Stimulated activated naive CD8-positive, alpha-beta T cell treated with anti-CD3 and anti-CD28 coated beads, Interleukin-15, Interleukin-2, amounts not matched to agents 100 ng/mL and 50 ng/mL, for 24 hours (primary cell): ENCODE results near the gene DKK3.

Experiments
- H3K27ac Mint-ChIP-seq: one replicate; pipeline ENCODE4 v1.8.0; 2021; ENCODE audit warnings: mild to moderate bottlenecking, mixed read lengths
- H3K27me3 Mint-ChIP-seq: one replicate; pipeline ENCODE4 v1.8.0; 2021; ENCODE audit warnings: mixed read lengths
- H3K36me3 Mint-ChIP-seq: one replicate; pipeline ENCODE4 v1.8.0; 2021; ENCODE audit warnings: low read depth, mixed read lengths
- H3K4me1 Mint-ChIP-seq: one replicate; pipeline ENCODE4 v1.8.0; 2021; ENCODE audit warnings: low read depth, mixed read lengths
- H3K4me3 Mint-ChIP-seq: one replicate; pipeline ENCODE4 v1.8.0; 2021; ENCODE audit warnings: mild to moderate bottlenecking, mixed read lengths
- H3K9me3 Mint-ChIP-seq: one replicate; pipeline ENCODE4 v1.8.0; 2021; ENCODE audit warnings: mixed read lengths

Gene DKK3

DNA sequence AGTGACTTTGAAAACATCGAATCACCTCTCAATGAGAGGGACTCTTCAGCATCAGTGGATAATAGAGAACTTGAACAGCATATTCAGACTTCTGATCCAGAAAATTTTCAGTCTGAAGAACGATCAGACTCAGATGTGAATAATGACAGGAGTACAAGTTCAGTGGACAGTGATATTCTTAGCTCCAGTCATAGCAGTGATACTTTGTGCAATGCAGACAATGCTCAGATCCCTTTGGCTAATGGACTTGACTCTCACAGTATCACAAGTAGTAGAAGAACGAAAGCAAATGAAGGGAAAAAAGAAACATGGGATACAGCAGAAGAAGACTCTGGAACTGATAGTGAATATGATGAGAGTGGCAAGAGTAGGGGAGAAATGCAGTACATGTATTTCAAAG lies 65.8 kb downstream of the DKK3 start:
- Mint-ChIP-seq H3K4me1 (no peaks in the 10 kb centered on the region), H3K27ac (no peak overlapping the region), H3K27me3 (no peaks in the 10 kb centered on the region), H3K4me3 (no peak overlapping the region), H3K36me3 (peaks cover 61% of the 10 kb centered on the region), H3K9me3 (no peaks in the 10 kb centered on the region)

DNA sequence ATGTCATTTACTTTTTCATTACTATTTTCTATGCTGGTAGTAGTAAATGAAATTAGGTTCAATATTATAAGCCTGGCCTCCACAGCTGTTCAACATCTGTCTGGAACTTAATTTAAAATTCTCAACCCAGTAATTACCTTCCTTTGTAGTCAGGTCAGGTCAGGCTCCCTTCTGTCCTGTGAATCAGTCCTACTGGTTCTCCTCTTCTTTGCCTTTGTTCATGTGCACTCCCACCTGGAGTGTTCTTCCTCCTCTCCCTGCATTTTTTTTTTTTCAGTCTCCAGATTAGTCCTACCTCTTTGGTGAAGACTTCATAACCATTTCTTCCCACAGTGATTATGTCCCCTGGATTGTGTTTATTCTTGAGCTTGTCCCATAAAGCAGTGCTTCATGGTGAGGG lies 67.9 kb downstream of the DKK3 start:
- H3K36me3 Mint-ChIP-seq, result peaks cover 60% of the 10 kb centered on the region
- H3K9me3 Mint-ChIP-seq, result no peaks in the 10 kb centered on the region
- H3K4me1 Mint-ChIP-seq, result no peaks in the 10 kb centered on the region
- no peaks in the 10 kb centered on the region for H3K27me3 Mint-ChIP-seq
- H3K27ac Mint-ChIP-seq, result peak overlapping the region; percentile 1
- no peak overlapping the region for H3K4me3 Mint-ChIP-seq

DNA sequence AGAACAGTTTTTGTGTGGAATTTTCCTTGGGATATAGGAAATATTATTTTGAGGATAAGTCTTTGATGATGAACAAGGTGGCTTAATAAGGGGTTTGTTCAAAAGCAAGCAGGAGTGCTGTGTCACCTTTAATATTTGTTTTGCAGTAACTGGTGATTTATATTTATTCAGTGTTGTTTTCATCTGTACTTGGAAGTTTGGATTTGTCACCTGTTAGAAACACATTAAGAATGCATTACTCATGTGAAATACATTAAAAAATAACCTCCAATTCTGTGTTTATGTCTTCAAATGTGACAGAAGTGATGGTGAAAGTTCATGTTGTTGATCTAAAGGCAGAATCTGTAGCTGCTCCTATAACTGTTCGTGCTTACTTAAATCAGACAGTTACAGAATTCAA lies 70.5 kb downstream of the DKK3 start:
- Mint-ChIP-seq H3K4me1 (no peaks in the 10 kb centered on the region), H3K36me3 (peaks cover 72% of the 10 kb centered on the region), H3K4me3 (no peak overlapping the region), H3K9me3 (no peaks in the 10 kb centered on the region), H3K27ac (no peak overlapping the region), H3K27me3 (no peaks in the 10 kb centered on the region)

DNA sequence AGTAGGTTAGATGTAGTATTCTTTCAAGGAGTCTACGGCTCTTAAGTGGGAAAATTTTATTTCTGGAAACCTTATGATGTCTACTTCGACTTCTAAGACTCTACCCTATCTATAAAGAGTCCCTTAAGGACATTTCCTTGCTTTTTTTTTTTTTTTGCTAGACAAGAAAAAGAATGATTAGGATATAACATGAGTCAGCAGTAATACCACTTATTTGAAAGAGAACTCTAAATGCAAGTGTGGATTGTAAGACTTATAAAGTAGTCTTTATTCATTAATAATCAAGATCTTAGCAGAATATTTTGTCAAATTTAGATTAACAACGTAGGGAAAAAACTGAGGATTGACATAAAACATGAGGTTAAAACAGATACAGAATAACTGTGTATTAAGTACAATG lies 71.0 kb downstream of the DKK3 start:
- Mint-ChIP-seq H3K9me3 (no peaks in the 10 kb centered on the region), H3K27me3 (no peaks in the 10 kb centered on the region), H3K4me3 (no peak overlapping the region), H3K36me3 (peaks cover 72% of the 10 kb centered on the region), H3K4me1 (no peaks in the 10 kb centered on the region), H3K27ac (no peak overlapping the region)

DNA sequence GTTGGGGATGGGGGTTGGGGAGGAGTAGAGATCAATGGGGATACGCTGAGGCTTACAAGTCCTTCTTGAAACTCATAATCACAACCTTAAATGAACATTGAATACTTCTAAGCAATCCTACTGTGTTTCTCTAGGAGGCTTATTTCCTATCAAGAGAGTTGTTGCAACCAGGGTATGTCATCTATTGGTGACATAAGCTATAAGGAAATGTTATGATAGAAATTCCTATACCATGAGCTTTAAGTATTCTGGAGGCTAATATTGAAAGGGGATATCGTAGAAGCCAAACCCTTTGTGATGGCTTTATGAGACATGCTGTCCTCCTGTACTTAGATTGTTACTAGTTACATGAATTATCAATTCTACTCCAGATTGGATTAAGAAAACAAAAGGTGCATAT lies 72.9 kb downstream of the DKK3 start:
- H3K4me3 Mint-ChIP-seq, result no peak overlapping the region
- no peaks in the 10 kb centered on the region for H3K9me3 Mint-ChIP-seq
- H3K27me3 Mint-ChIP-seq, result no peaks in the 10 kb centered on the region
- peaks cover 63% of the 10 kb centered on the region for H3K36me3 Mint-ChIP-seq
- no peak overlapping the region for H3K27ac Mint-ChIP-seq
- no peaks in the 10 kb centered on the region for H3K4me1 Mint-ChIP-seq

DNA sequence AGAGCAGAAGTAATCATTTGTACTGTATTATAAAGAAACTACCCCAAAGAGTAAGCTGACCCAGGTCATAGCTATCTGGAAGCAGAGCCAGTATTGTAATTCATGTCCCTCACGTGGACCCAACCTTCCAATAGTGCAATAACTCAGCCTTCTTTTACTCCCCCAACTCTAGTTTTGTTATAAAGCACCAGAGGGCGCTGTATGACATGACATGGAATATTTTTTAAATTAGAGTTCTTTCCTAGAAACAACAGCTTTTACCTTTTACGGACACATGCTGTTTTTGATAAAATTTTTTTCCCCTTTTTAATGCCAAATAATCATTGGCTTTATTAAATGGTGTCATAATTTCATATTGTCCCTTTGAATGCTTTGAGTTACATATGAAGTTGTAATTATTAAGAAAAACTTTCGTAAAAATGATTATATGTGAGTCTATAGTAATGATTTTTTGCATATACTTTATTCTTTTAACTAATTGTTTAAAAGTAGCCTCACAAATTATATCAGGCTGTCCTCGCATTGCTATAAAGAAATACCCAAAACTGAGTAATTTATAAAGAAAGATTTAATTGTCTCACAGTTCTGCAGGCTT lies 76.9 kb downstream of the DKK3 start:
- Mint-ChIP-seq H3K9me3 (no peaks in the 10 kb centered on the region), H3K4me1 (peaks cover 1% of the 10 kb centered on the region), H3K4me3 (no peak overlapping the region), H3K36me3 (peaks cover 57% of the 10 kb centered on the region), H3K27me3 (no peaks in the 10 kb centered on the region), H3K27ac (no peak overlapping the region)

DNA sequence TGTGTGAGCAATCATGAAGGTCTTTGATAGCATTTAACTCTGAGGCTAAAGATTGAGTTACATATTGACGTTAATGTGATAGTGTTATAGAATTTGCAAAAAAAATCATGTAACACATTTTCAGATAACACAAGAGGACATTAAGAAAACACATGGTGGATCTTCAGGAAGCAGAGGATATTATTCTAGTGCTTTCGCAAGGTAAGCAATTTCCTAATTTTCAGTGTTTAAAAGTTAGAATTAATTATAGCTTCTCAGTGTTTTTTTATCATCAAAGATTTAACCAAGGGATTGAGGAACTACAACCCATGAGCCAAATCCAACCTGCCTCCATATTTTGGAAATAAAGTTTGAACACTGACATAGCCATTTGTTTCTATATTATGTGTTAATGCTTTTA lies 78.5 kb downstream of the DKK3 start:
- peaks cover 4% of the 10 kb centered on the region for H3K4me1 Mint-ChIP-seq
- H3K27ac Mint-ChIP-seq, result no peak overlapping the region
- H3K36me3 Mint-ChIP-seq, result peaks cover 69% of the 10 kb centered on the region
- no peak overlapping the region for H3K4me3 Mint-ChIP-seq
- H3K9me3 Mint-ChIP-seq, result no peaks in the 10 kb centered on the region
- H3K27me3 Mint-ChIP-seq, result no peaks in the 10 kb centered on the region

DNA sequence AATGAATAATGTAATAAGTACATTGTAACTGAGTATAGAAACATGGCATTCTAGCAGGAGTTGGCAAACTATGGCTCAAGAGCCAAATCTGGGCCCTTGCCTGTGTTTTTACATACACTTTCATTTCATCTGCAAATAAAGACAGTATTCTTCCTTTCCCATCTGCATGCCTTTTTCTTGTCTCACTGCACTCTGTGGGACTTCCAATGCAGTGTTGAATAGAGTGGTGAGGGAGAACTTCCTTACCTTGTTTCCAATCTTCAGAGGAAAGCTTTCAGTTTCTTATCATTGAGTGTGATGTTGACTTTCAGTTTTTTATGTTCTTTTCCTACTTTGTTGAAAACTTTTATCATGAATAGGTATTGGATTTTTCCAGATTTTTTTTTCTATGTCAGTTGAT lies 84.6 kb downstream of the DKK3 start:
- H3K4me1 Mint-ChIP-seq, result peaks cover 4% of the 10 kb centered on the region
- H3K4me3 Mint-ChIP-seq, result no peak overlapping the region
- no peaks in the 10 kb centered on the region for H3K27me3 Mint-ChIP-seq
- H3K27ac Mint-ChIP-seq, result no peak overlapping the region
- H3K36me3 Mint-ChIP-seq, result peaks cover 64% of the 10 kb centered on the region
- no peaks in the 10 kb centered on the region for H3K9me3 Mint-ChIP-seq

DNA sequence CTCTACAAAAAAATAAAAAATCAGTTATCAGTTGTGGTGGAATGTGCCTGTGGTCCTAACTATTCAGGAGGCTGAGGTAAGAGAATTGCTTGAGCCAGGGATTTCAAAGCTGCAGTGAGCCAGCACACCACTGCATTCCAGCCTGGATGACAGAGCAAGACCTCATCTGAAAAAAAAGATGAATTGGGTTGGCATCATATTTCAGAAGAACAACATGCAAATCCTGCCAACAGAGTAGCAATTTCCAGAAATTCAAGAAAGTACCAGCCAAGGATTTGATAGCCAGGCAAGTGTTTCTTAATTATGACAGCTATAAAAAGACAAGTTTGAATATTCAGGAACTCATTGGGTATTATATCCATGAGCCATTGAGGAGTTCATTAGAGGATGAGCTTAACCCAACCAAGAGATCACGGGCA lies 91.4 kb downstream of the DKK3 start:
- Mint-ChIP-seq H3K9me3 (no peaks in the 10 kb centered on the region), H3K27ac (peak overlapping the region; percentile 19), H3K4me3 (no peak overlapping the region), H3K4me1 (no peaks in the 10 kb centered on the region), H3K36me3 (peaks cover 54% of the 10 kb centered on the region), H3K27me3 (no peaks in the 10 kb centered on the region)

DNA sequence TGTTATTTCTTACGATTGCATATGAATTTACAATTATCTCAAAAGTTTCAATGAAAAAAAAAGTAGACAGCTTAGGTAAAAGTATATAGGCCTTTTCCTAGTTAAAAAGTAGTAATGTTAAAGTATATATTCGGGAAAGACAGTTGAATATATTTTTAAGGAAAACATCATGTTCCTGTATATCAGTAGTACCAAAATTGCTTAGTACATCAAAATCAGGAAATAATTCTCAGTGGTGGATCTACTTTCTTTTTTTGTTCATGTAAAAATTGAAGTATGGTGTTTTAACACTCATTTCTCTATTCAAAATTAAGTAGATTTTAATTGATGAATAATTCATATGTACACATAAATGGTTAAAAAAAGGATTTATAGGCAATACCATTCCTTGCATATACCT lies 92.8 kb downstream of the DKK3 start:
- peaks cover 60% of the 10 kb centered on the region for H3K36me3 Mint-ChIP-seq
- H3K4me1 Mint-ChIP-seq, result no peaks in the 10 kb centered on the region
- H3K27me3 Mint-ChIP-seq, result no peaks in the 10 kb centered on the region
- no peak overlapping the region for H3K4me3 Mint-ChIP-seq
- H3K27ac Mint-ChIP-seq, result no peak overlapping the region
- no peaks in the 10 kb centered on the region for H3K9me3 Mint-ChIP-seq

DNA sequence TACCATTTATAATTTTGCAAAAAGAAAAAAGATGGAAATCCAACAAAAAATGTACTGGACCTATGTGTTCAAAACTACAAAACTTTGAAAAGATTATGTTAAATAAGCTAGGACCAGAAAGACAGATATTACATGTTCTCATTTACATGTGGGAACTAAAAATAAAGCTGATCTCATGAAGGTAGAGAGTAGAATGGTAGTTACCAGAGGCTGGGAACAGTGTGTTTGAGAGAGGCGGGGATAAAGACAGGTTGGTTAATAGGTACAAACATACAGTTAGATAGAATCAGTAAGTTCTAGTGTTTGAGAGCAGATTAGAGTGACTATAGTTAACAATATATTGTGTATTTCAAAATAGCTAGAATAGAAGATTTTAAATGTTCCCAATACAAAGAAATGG lies 95.0 kb downstream of the DKK3 start:
- H3K9me3 Mint-ChIP-seq, result no peaks in the 10 kb centered on the region
- peaks cover 58% of the 10 kb centered on the region for H3K36me3 Mint-ChIP-seq
- H3K4me3 Mint-ChIP-seq, result no peak overlapping the region
- H3K4me1 Mint-ChIP-seq, result no peaks in the 10 kb centered on the region
- H3K27ac Mint-ChIP-seq, result no peak overlapping the region
- H3K27me3 Mint-ChIP-seq, result no peaks in the 10 kb centered on the region
